ENCODE measurements around the gene MET.

- TF ChIP-seq MYC (IDR thresholded peaks at IDR 0.05; ENCODE audit: insufficient read depth, insufficient read length, insufficient replicate concordance, low read length, severe bottlenecking): no peak
- TF ChIP-seq ELK1 (IDR thresholded peaks at IDR 0.05; ENCODE audit: low read depth, low read length): no peak
Measured at GRCh38 chr7:116782177-116782711, 110.2 kb downstream of the MET start.
